Stomach (tissue), 9 donors: ENCODE measurements around the gene GCK. TPM values are rescaled to one million over a fixed set of nuclear protein-coding genes. Genes with fewer than 3 reads are reported as not detected.

Source experiments
- DNase-seq, 2 donors: peaks; one replicate each; pipeline versions ENCODE4 v3.0.0 to v3.0.0-alpha.2; 2013 to 2019
- H3K27ac ChIP-seq, 5 donors: fragments of 200-600 bp in 4 of 5; sonication (generic) in 4 of 5; one replicate each; pipeline ENCODE4 v1.5.1; 2013 to 2019; ENCODE audit warnings: mild to moderate bottlenecking in 1 of 5, moderate library complexity in 1 of 5
- H3K27me3 ChIP-seq, 3 donors: fragments of 200-600 bp; sonication (generic); one replicate each; pipeline ENCODE4 v1.5.1; 2017 to 2019; ENCODE audit warnings: mixed run types in 1 of 3
- H3K36me3 ChIP-seq, 4 donors: fragments of 200-600 bp; sonication (generic); 1 replicate in 3 of 4; 2 replicates in 1 of 4; pipeline ENCODE4 v1.5.1; 2016 to 2019
- H3K4me1 ChIP-seq, 4 donors: fragments of 200-600 bp; sonication (generic); one replicate each; pipeline ENCODE4 v1.5.1; 2016 to 2019
- H3K4me3 ChIP-seq, 4 donors: fragments of 200-600 bp; sonication (generic) in 3 of 4; one replicate each; pipeline ENCODE4 v1.5.1; 2016 to 2019; ENCODE audit warnings: mild to moderate bottlenecking in 1 of 4
- H3K9me3 ChIP-seq, 4 donors: fragments of 200-600 bp; sonication (generic); one replicate each; pipeline ENCODE4 v1.5.1; 2016 to 2019
- CTCF ChIP-seq, 7 experiments: fragments of 450-650 bp in 4 of 7; fragments of 200-600 bp in 3 of 7; sonication (generic) in 3 of 7; IDR thresholded peaks; one replicate each; pipeline ENCODE4 v1.5.1; 2016 to 2019; ENCODE audit warnings: antibody characterized with exemption in 7 of 7, control low read depth in 2 of 7, mild to moderate bottlenecking in 1 of 7
- EP300 ChIP-seq: sonication (generic); formaldehyde crosslinking; IDR thresholded peaks from one replicate; pipeline ENCODE4 v1.6.1; 2017; ENCODE audit warnings: antibody characterized with exemption
- POLR2A ChIP-seq, 4 donors: fragments of 450-650 bp; IDR thresholded peaks; one replicate each; pipeline ENCODE4 v1.6.1; 2016; ENCODE audit warnings: antibody characterized with exemption in 4 of 4, control low read depth in 2 of 4, mild to moderate bottlenecking in 1 of 4, moderate library complexity in 1 of 4
- POLR2AphosphoS5 ChIP-seq, 3 donors: sonication (generic); formaldehyde crosslinking; IDR thresholded peaks; one replicate each; pipeline ENCODE4 v1.6.1; 2016; ENCODE audit warnings: antibody characterized with exemption in 3 of 3
- WGBS, 5 donors: extraction: QIAGEN DNeasy Blood & Tissue Kit in 3 of 5; methylation state at CpG; one replicate each; pipeline versions ENCODE4 v1.1.5 to v1.1.7; 2013 to 2018; 5-methylcytosine and 5-hydroxymethylcytosine counted together
- intact Hi-C: fragments of 100-400 bp; cut with DNase I; formaldehyde crosslinking; loops from one replicate; pipeline ENCODE4 v1.15.1; 2023; ENCODE audit warnings: low total_unique reads
- polyA plus RNA-seq, 3 donors: library from polyadenylated mRNA; stranded (reverse); fragments of 200-250 nt; gene quantifications; one replicate each; pipeline ENCODE4 v1.2.3, GENCODE V29; 2013
- total RNA-seq, 5 donors: library from RNA; depleted of rRNA; stranded (reverse); fragments of >200 nt; gene quantifications; one replicate each; pipeline versions ENCODE4 v1.1.0 to v1.2.3, GENCODE V29; 2014 to 2016
- donor health status: healthy with polysubstance abuse.
- donor health status: Bipolar disorder and iron deficiency.
- donor health status: healthy.

Gene GCK
- total and polyA plus RNA-seq, 8 donors = 0.55 to 1.9 (median 1.1) TPM; not detected in 4

GRCh38 chr7:44107961-44108767 lies 81.1 kb downstream of the GCK start:
- H3K4me3 ChIP-seq = no peak overlapping the region
- H3K36me3 ChIP-seq = peaks cover 0 to 65% (median 59%) of the 10 kb centered on the region in 4 donors
- peak overlapping the region in 3 of 5 donors; percentile 88 to 93 (median 92) for H3K27ac ChIP-seq
- H3K27me3 ChIP-seq = peaks cover 0 to 36% (median 23%) of the 10 kb centered on the region in 3 donors
- TF ChIP-seq EP300 (no peak), POLR2AphosphoS5 (IDR thresholded peaks at IDR 0.05) (no peak), POLR2A (IDR thresholded peaks at IDR 0.05) (no peak), CTCF (IDR thresholded peaks at IDR 0.05) (no peak)
- 83 to 92% (median 84%) methylated on average over 19 to 21 of the region's 21 CpGs for WGBS, 5 donors
- DNase-seq = no peak
- H3K9me3 ChIP-seq = no peaks in the 10 kb centered on the region
- H3K4me1 ChIP-seq = peaks cover 5 to 64% (median 35%) of the 10 kb centered on the region in 4 donors
- intact Hi-C loops = no loop called here

GRCh38 chr7:44107116-44107960 lies 81.9 kb downstream of the GCK start:
- no peak for TF ChIP-seq EP300
- no peak for TF ChIP-seq POLR2A (IDR thresholded peaks at IDR 0.05)
- no peak for TF ChIP-seq POLR2AphosphoS5 (IDR thresholded peaks at IDR 0.05)
- TF ChIP-seq CTCF (IDR thresholded peaks at IDR 0.05) = no peak
- H3K27me3 ChIP-seq = peaks cover 0 to 41% (median 28%) of the 10 kb centered on the region in 3 donors
- H3K4me1 ChIP-seq = peaks cover 5 to 64% (median 35%) of the 10 kb centered on the region in 4 donors
- no peaks in the 10 kb centered on the region for H3K9me3 ChIP-seq
- peak overlapping the region in 2 of 4 donors; percentile 46 to 61 for H3K4me3 ChIP-seq
- WGBS, 5 donors = 73 to 89% (median 87%) methylated on average over 4 to 18 of the region's 18 CpGs
- intact Hi-C loops = no loop called here
- DNase-seq = no peak
- H3K36me3 ChIP-seq = peaks cover 0 to 57% (median 52%) of the 10 kb centered on the region in 4 donors
- H3K27ac ChIP-seq = peak overlapping the region in 4 of 5 donors; percentile 84 to 93 (median 90)

- Histone ChIP-seq H3K9me3 (no peaks in the 10 kb centered on the region), H3K27ac (peak overlapping the region in 4 of 5 donors; percentile 84 to 93 (median 90)), H3K36me3 (peaks cover 0 to 48% (median 44%) of the 10 kb centered on the region in 4 donors), H3K4me3 (peak overlapping the region; percentile 46 to 61 (median 54)), H3K27me3 (peaks cover 0 to 41% (median 28%) of the 10 kb centered on the region in 3 donors), H3K4me1 (peaks cover 5 to 56% (median 35%) of the 10 kb centered on the region in 4 donors)
- DNase-seq = no peak
- 78 to 89% (median 86%) methylated on average over 9 to 10 of the region's 10 CpGs for WGBS, 5 donors
- intact Hi-C loops = no loop called here
- TF ChIP-seq POLR2AphosphoS5 (IDR thresholded peaks at IDR 0.05) (no peak), EP300 (no peak), CTCF (IDR thresholded peaks at IDR 0.05) (no peak)
Observed at GRCh38 chr7:44106311-44107065, 82.8 kb downstream of the GCK start.
